ENCODE measurements around the gene NPPC. TPM values are rescaled to one million over a fixed set of nuclear protein-coding genes. Genes with fewer than 3 reads are reported as not detected.

NPPC gene
- total and polyA plus RNA-seq, 2 of the 8 experiments (the other 6 are each of a cell fraction or from before 2014, with no cell fraction given), result 1.3 to 4.7 TPM

GRCh38 chr2:231914077-231914690 is 12.0 kb downstream of the NPPC start:
- no peak overlapping the region for H3K18ac ChIP-seq (ENCODE audit: extremely low read depth, low read length)
- no peak overlapping the region for H3K9ac ChIP-seq (replicated peaks in 1 of 4; ENCODE audit: extremely low read depth in 1 of 4, low read depth in 3 of 4, low read length in 3 of 4)
- peaks cover 0 to 8% (median under 1%) of the 10 kb centered on the region in 4 experiments; a peak in 2 of 7 replicates for H3K4me1 ChIP-seq (replicated peaks in 1 of 4; ENCODE audit: control insufficient read depth in 3 of 4, insufficient read depth in 4 of 4, low read length in 3 of 4)
- H2BK120ac ChIP-seq (replicated peaks; ENCODE audit: low read depth, low read length), result no peak overlapping the region
- H3K23me2 ChIP-seq (ENCODE audit: low read depth, low read length), result 0 out of 2 replicates have a peak, but pooled peaks cover 2% of the 10 kb centered on the region
- no peaks in the 10 kb centered on the region for H3K9me3 ChIP-seq (ENCODE audit: insufficient read depth in 2 of 2, low read depth in 1 of 2, low read length in 1 of 2)
- no peak overlapping the region for H4K5ac ChIP-seq (ENCODE audit: insufficient read length, low read depth, low read length)
- ChIA-PET POLR2A (ENCODE audit: partially characterized antibody) (no interaction called here), CTCF (ENCODE audit: partially characterized antibody) (interaction anchor here (0.7 kb wide), 1 partner anchor 704 kb away, joined by 3 read pairs; no protein-coding TSS in a partner anchor)
- H2AK5ac ChIP-seq (ENCODE audit: low read depth, low read length), result no peak overlapping the region
- no peak overlapping the region for H2BK15ac ChIP-seq (ENCODE audit: low read length)
- no peak overlapping the region for H3K4me2 ChIP-seq (ENCODE audit: insufficient read depth in 1 of 2, low read depth in 2 of 2, low read length in 2 of 2)
- no peak overlapping the region for H3K4me3 ChIP-seq (ENCODE audit: extremely low read depth in 1 of 4, insufficient read depth in 2 of 4, low read depth in 3 of 4, low read length in 4 of 4)
- H3K56ac ChIP-seq (replicated peaks; ENCODE audit: insufficient read length, low read depth, low read length), result no peak overlapping the region
- H4K91ac ChIP-seq (replicated peaks; ENCODE audit: insufficient read length, low read length), result no peak overlapping the region
- no peaks in the 10 kb centered on the region for H3K36me3 ChIP-seq (ENCODE audit: control insufficient read depth in 2 of 4, insufficient read depth in 4 of 4, low read length in 3 of 4)
- H2AFZ ChIP-seq (ENCODE audit: low read length), result no peak overlapping the region
- FAIRE-seq (no peak), DNase-seq (ENCODE audit: low read depth in 1 of 2, low spot score in 2 of 2) (no peak)
- no peak overlapping the region for H3K14ac ChIP-seq (ENCODE audit: insufficient read length)
- H3K79me1 ChIP-seq (ENCODE audit: low read depth, low read length), result no peaks in the 10 kb centered on the region
- no peak overlapping the region for H3K4ac ChIP-seq (replicated peaks; ENCODE audit: insufficient read length, low read depth, low read length)
- H2BK12ac ChIP-seq (ENCODE audit: low read depth, low read length), result no peak overlapping the region
- no peak overlapping the region for H3K27ac ChIP-seq (ENCODE audit: low read depth, low read length)
- TF ChIP-seq RXRA (IDR thresholded peaks at IDR 0.05; ENCODE audit: insufficient read depth, low read depth, low read length), result no peak
- H2BK20ac ChIP-seq (ENCODE audit: low read length), result no peak overlapping the region
- H3K27me3 ChIP-seq (replicated peaks in 1 of 4; ENCODE audit: control insufficient read depth in 3 of 4, extremely low read depth in 1 of 4, insufficient read depth in 3 of 4, low read length in 3 of 4), result no peaks in the 10 kb centered on the region
- H4K8ac ChIP-seq (ENCODE audit: extremely low read depth, insufficient read depth, low read length), result no peak overlapping the region
- no peaks in the 10 kb centered on the region for H4K20me1 ChIP-seq (replicated peaks in 1 of 2; ENCODE audit: control insufficient read depth in 1 of 2, insufficient read depth in 2 of 2, low read length in 2 of 2)
- 94% methylated on average over 13 of the region's 14 CpGs; no CpG with 5 or more reads in 1 of the 2 experiments for WGBS, 2 experiments (ENCODE audit: extremely low coverage in 1 of 2, insufficient coverage in 1 of 2, insufficient read length in 1 of 2, insufficient replicate concordance in 2 of 2, low coverage in 1 of 2, low lambda C conversion rate in 2 of 2, missing lambda C conversion rate in 1 of 2)
- no peak overlapping the region for H2BK5ac ChIP-seq (ENCODE audit: low read depth, low read length)
- H3K79me2 ChIP-seq (ENCODE audit: control insufficient read depth in 1 of 2, insufficient read depth in 2 of 2, low read length in 2 of 2), result no peaks in the 10 kb centered on the region
- no peak overlapping the region for H3K23ac ChIP-seq (ENCODE audit: insufficient read length)

All from H1 (cell line).